HG03025 (cell line): ENCODE data around the gene HIVEP3.

Experiments used
- ATAC-seq: cut with Tn5 transposase; IDR thresholded peaks from one replicate; pipeline ENCODE4 v1.9.1; 2021; ENCODE audit warnings: mild to moderate bottlenecking, moderate library complexity; ENCODE audit not compliant: unreplicated experiment, low FRiP score

The HIVEP3 gene

GRCh38 chr1:41678111-41678878, 240.4 kb downstream of the HIVEP3 start:
- no peak for ATAC-seq

- ATAC-seq: no peak
Measured at GRCh38 chr1:41677620-41678019, 241.1 kb downstream of the HIVEP3 start.

DNA sequence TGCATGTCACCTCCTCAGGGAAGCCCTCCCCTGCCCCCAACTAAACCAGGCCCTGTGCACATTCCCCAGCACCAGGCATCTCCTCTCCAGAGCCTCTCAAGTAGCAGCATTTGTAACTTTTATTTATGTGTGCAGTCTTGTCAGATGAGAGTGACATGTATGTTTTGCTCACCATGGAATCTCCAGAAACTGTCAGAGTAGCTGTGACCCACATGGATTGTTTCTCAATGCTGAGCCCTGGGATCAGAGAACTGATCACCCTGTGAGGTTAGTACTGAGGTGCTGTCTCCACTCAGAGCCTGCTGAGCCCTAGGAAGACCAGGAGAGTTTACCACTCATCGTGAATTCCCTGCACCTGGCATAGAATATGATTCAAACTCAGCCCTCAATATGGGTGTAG, 243.3 kb downstream of the HIVEP3 start:
- ATAC-seq: no peak

DNA sequence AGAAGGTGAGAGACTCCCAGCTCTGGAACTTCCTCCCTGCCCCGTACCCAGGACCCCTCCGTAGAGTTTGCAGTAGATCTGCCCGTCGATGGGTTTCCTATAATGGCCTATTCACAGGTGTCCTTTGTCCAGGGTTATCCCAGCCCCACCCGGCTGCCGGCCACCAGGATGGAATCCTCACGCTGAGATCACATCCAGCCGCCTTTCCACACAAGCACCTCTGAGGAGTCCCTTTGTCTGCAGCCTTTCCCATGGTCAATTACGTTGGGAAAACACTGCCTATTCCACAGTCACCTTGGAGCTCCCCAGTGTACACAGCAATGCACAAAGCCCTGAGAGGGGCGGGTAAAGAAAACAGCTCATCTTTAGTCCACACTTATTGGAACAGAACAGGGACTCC, 244.2 kb downstream of the HIVEP3 start:
- no peak for ATAC-seq

GRCh38 chr1:41673806-41674205, 244.9 kb downstream of the HIVEP3 start:
- no peak for ATAC-seq

GRCh38 chr1:41673378-41673777, 245.3 kb downstream of the HIVEP3 start:
- ATAC-seq: no peak

- no peak for ATAC-seq
Measured at GRCh38 chr1:41672641-41673361, 245.9 kb downstream of the HIVEP3 start.

GRCh38 chr1:41672173-41672572, 246.5 kb downstream of the HIVEP3 start:
- ATAC-seq: no peak

DNA sequence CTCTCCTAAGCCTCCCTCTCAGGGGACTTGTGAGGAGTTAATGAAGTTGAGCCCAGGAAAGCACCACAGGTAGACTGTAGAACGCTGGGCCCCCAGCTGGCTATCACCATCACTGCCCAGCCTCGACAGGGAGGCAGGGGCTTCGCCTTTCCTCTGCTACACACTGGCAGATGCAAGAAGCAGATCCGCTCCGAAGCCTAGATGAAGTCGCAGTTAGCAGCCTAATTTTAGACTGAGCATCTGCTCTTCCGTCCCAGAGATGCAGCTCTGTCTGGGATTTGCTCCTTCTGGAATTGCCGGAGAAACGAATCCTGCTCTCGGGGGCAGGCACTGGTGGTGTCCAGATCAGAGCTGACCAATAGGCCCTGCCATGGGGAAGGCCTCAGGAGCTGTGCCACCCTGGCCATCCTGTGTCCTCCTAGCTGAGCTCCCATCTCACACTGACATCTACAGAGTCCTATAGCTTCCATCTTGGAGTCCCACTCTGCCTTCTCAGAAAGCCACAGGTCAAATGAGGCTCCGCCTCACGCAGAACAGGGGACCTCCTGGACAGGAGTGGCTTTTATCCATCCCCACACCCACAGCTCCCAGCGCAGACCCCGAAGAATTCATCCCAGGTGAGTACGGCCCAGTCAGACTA, 247.5 kb downstream of the HIVEP3 start:
- ATAC-seq: no peak

DNA sequence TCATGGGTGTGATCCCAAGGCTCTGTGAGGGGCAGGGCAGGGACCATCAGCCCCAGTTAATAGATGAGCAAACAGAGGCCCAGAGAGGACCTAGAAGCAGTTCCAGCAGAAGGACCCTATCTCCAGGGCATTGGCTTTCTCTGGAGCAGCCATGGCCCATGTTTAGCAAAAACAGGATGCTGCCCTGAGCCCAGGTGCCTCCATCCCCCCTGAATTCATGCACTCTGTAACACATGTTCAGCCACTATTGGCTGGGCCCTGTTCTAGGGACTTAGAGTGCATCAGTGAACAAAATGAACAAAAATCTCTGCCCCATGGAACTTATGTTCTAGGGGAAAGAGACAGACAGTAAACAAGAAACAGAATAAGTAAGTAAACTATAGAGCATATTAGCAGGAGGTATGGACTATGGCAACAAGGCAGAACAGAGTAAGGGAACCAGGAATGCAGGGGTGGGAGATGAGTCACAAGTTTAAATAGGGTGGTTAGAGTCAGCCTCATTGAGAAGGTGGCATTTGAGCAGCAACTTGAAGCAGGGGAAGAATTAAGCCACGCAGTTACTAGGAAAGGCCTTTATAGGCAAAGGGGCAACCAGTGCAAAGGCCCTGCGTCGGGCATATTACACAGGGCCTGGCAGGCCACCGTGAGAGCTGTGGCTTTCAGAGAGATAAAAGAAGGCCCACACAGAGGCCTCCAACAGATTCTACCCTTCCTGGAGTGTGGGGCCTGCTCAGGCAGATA, 248.3 kb downstream of the HIVEP3 start:
- no peak for ATAC-seq

GRCh38 chr1:41668967-41669366, 249.8 kb downstream of the HIVEP3 start:
- no peak for ATAC-seq

DNA sequence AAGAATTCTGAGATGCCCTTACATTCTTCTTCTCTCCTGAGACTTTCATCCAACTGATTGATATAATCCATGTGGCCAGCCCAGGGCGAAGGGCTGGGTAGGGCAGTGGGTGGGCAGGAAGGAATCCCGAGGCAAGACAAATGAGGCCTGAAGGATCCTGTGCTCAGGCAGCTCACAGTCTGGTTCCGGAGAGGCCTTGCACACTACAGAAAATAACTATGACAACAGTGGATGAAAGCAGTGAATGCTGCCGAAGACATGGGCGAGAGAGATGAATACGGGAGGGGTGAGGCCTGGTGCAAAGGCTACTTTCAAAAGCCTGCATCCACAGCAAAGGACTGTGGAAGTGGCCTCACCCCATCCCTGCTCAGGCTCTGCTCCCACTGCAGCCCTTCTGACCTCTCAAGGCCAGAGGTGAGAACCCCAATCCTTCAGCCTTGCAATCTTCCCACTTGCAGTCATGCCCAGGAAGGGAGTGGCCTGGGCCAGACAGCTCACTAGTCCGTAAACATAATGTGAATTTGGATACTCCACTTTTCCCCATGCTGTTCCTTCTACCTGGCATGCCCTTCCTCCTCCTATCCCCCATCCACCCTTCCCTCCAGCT, 250.6 kb downstream of the HIVEP3 start:
- no peak for ATAC-seq

- ATAC-seq: no peak
Measured at GRCh38 chr1:41666981-41667631, 251.6 kb downstream of the HIVEP3 start.

GRCh38 chr1:41665962-41666917, 252.5 kb downstream of the HIVEP3 start:
- no peak for ATAC-seq

DNA sequence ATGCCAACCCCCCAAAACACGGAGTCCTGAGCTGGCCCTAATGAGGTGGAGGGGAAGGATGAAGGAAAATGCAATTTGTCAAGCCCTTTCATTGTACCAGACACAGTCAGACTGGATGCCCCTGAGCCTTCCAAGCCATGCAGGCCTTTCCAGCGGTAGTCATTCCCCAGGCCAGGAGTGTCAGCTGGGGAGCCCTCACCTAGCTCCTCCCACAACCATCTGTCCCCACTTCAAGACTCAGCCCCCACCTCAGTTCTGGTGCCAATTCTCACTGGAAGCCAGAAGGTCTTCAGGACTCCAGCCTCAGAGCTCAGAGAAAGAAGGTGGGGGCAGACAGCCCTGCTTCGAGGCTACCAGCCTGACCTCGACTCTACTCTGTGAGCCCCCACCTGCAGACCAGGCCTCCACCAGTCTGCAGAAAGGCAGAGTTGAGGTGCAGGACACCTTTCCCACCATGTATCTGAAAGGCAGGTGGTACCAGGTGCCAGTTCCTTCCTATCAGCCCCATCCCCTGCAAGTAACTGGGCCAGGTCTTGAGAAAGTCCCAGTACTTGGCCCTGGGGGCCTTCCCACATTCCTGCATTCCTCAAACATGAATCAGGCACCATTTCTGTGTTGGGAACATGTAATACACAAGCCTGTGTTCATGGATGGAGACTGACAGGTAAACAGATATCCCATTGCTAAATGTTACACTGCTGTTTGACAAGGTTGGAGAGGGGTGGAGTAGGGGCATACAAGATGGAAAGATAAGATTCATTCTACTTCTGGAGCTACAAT, 253.7 kb downstream of the HIVEP3 start:
- no peak for ATAC-seq

DNA sequence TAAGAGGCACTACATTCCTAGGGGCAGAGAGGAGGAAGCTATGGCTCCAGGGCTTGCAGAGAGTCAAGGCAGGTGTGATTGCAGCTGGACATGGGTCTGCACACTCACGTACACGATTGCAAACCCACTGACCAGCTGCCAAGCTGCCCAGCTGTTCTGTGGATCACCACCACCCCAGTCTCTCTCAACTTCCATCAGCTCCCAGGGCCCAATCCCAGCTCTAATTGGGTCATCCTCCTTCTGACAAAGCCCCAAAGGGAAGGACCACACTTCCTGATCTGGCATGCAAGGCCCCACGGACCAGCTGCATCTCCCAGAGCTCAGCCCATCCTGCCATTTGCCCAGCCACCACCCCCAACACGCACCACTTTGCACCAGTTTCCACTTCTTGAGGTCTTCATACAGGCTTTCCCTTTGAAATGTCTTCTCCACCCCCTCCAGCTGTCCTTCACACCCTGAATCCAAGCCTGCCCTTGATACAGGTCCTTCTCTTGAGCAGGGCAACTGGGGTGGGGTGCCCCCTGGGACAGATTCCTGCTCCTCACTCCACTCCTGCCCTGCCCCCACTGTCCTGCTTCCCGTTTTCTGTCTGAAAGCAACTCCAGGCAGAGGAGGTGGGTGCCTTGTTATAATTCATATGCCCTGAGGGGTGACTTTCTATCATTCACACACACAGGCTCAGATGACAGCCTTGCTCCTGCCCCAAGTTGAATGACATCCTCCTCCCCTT, 254.9 kb downstream of the HIVEP3 start:
- ATAC-seq: no peak

- ATAC-seq: no peak
Measured at GRCh38 chr1:41662765-41663437, 255.8 kb downstream of the HIVEP3 start.
